ENCODE measurements around the gene KLHL17.
"Not testable (repeated sequence)": the region's sequence is repeated elsewhere in the genome, so short reads cannot be mapped to it uniquely, and the experiment has no call there.

The KLHL17 gene

GRCh38 chr1:992362-992761 lies 32.0 kb downstream of the KLHL17 start:
- Histone ChIP-seq H3K27me3 (ENCODE audit: control insufficient read depth, insufficient read depth, low read length) (peaks cover 16% of the 10 kb centered on the region), H3K4me3 (ENCODE audit: low read length) (no peak overlapping the region), H3K9me3 (ENCODE audit: control insufficient read depth, low read length) (no peaks in the 10 kb centered on the region), H3K36me3 (ENCODE audit: control insufficient read depth, insufficient read depth, low read length) (no peaks in the 10 kb centered on the region), H3K9ac (ENCODE audit: low read length) (no peak overlapping the region), H3K4me1 (ENCODE audit: control insufficient read depth, insufficient read depth, low read length) (no peaks in the 10 kb centered on the region)

- H3K36me3 ChIP-seq (ENCODE audit: control insufficient read depth, insufficient read depth, low read length): no peaks in the 10 kb centered on the region
- H3K4me3 ChIP-seq (ENCODE audit: low read length): no peak overlapping the region
- no peak overlapping the region for H3K9ac ChIP-seq (ENCODE audit: low read length)
- no peaks in the 10 kb centered on the region for H3K9me3 ChIP-seq (ENCODE audit: control insufficient read depth, low read length)
- H3K4me1 ChIP-seq (ENCODE audit: control insufficient read depth, insufficient read depth, low read length): peaks cover 3% of the 10 kb centered on the region
- peaks cover 27% of the 10 kb centered on the region for H3K27me3 ChIP-seq (ENCODE audit: control insufficient read depth, insufficient read depth, low read length)
Observed at GRCh38 chr1:993379-993995, 33.1 kb downstream of the KLHL17 start.

GRCh38 chr1:994546-994945 lies 34.2 kb downstream of the KLHL17 start:
- H3K36me3 ChIP-seq (ENCODE audit: control insufficient read depth, insufficient read depth, low read length); H3K4me3 ChIP-seq (ENCODE audit: low read length); H3K9ac ChIP-seq (ENCODE audit: low read length); H3K4me1 ChIP-seq (ENCODE audit: control insufficient read depth, insufficient read depth, low read length); H3K9me3 ChIP-seq (ENCODE audit: control insufficient read depth, low read length): not testable (repeated sequence)
- H3K27me3 ChIP-seq (ENCODE audit: control insufficient read depth, insufficient read depth, low read length): peaks cover 36% of the 10 kb centered on the region

- H3K4me1 ChIP-seq (ENCODE audit: control insufficient read depth, insufficient read depth, low read length): peaks cover 17% of the 10 kb centered on the region
- peaks cover 46% of the 10 kb centered on the region for H3K27me3 ChIP-seq (ENCODE audit: control insufficient read depth, insufficient read depth, low read length)
- no peaks in the 10 kb centered on the region for H3K36me3 ChIP-seq (ENCODE audit: control insufficient read depth, insufficient read depth, low read length)
Observed at GRCh38 chr1:995665-996633, 35.6 kb downstream of the KLHL17 start.

GRCh38 chr1:996851-997712 lies 36.7 kb downstream of the KLHL17 start:
- Histone ChIP-seq H3K9ac (ENCODE audit: low read length) (no peak overlapping the region), H3K27me3 (ENCODE audit: control insufficient read depth, insufficient read depth, low read length) (peaks cover 55% of the 10 kb centered on the region), H3K4me1 (ENCODE audit: control insufficient read depth, insufficient read depth, low read length) (peaks cover 27% of the 10 kb centered on the region), H3K36me3 (ENCODE audit: control insufficient read depth, insufficient read depth, low read length) (no peaks in the 10 kb centered on the region), H3K9me3 (ENCODE audit: control insufficient read depth, low read length) (no peaks in the 10 kb centered on the region), H3K4me3 (ENCODE audit: low read length) (no peak overlapping the region)

More at GRCh38 chr1:995665-996633, 35.6 kb downstream of the KLHL17 start:
- H3K4me3 ChIP-seq (ENCODE audit: low read length): no peak overlapping the region
- H3K9ac ChIP-seq (ENCODE audit: low read length): no peak overlapping the region
- no peaks in the 10 kb centered on the region for H3K9me3 ChIP-seq (ENCODE audit: control insufficient read depth, low read length)

- no peak overlapping the region for H3K4me3 ChIP-seq (ENCODE audit: low read length)
- no peaks in the 10 kb centered on the region for H3K36me3 ChIP-seq (ENCODE audit: control insufficient read depth, insufficient read depth, low read length)
- H3K27me3 ChIP-seq (ENCODE audit: control insufficient read depth, insufficient read depth, low read length): peaks cover 55% of the 10 kb centered on the region
- H3K9ac ChIP-seq (ENCODE audit: low read length): no peak overlapping the region
- peaks cover 28% of the 10 kb centered on the region for H3K4me1 ChIP-seq (ENCODE audit: control insufficient read depth, insufficient read depth, low read length)
- no peaks in the 10 kb centered on the region for H3K9me3 ChIP-seq (ENCODE audit: control insufficient read depth, low read length)
Observed at GRCh38 chr1:997713-997992, 37.3 kb downstream of the KLHL17 start.

GRCh38 chr1:997993-998744 lies 37.8 kb downstream of the KLHL17 start:
- Histone ChIP-seq H3K36me3 (ENCODE audit: control insufficient read depth, insufficient read depth, low read length) (no peaks in the 10 kb centered on the region), H3K27me3 (ENCODE audit: control insufficient read depth, insufficient read depth, low read length) (peaks cover 58% of the 10 kb centered on the region), H3K4me1 (ENCODE audit: control insufficient read depth, insufficient read depth, low read length) (peaks cover 28% of the 10 kb centered on the region), H3K9me3 (ENCODE audit: control insufficient read depth, low read length) (no peaks in the 10 kb centered on the region), H3K4me3 (ENCODE audit: low read length) (no peak overlapping the region), H3K9ac (ENCODE audit: low read length) (no peak overlapping the region)

GRCh38 chr1:998745-998994 lies 38.3 kb downstream of the KLHL17 start:
- H3K9me3 ChIP-seq (ENCODE audit: control insufficient read depth, low read length): no peaks in the 10 kb centered on the region
- H3K4me3 ChIP-seq (ENCODE audit: low read length): no peak overlapping the region
- no peak overlapping the region for H3K9ac ChIP-seq (ENCODE audit: low read length)
- H3K36me3 ChIP-seq (ENCODE audit: control insufficient read depth, insufficient read depth, low read length): no peaks in the 10 kb centered on the region
- peaks cover 63% of the 10 kb centered on the region for H3K27me3 ChIP-seq (ENCODE audit: control insufficient read depth, insufficient read depth, low read length)
- H3K4me1 ChIP-seq (ENCODE audit: control insufficient read depth, insufficient read depth, low read length): peaks cover 28% of the 10 kb centered on the region

- Histone ChIP-seq H3K4me3 (ENCODE audit: low read length) (no peak overlapping the region), H3K9me3 (ENCODE audit: control insufficient read depth, low read length) (no peaks in the 10 kb centered on the region), H3K9ac (ENCODE audit: low read length) (no peak overlapping the region), H3K4me1 (ENCODE audit: control insufficient read depth, insufficient read depth, low read length) (peaks cover 28% of the 10 kb centered on the region), H3K27me3 (ENCODE audit: control insufficient read depth, insufficient read depth, low read length) (peaks cover 67% of the 10 kb centered on the region), H3K36me3 (ENCODE audit: control insufficient read depth, insufficient read depth, low read length) (no peaks in the 10 kb centered on the region)
Observed at GRCh38 chr1:998995-999724, 38.8 kb downstream of the KLHL17 start.

- Histone ChIP-seq H3K4me1 (ENCODE audit: control insufficient read depth, insufficient read depth, low read length) (peaks cover 33% of the 10 kb centered on the region), H3K27me3 (ENCODE audit: control insufficient read depth, insufficient read depth, low read length) (peaks cover 73% of the 10 kb centered on the region), H3K36me3 (ENCODE audit: control insufficient read depth, insufficient read depth, low read length) (no peaks in the 10 kb centered on the region), H3K4me3 (ENCODE audit: low read length) (no peak within 1 kb of the TSS), H3K9ac (ENCODE audit: low read length) (peak within 1 kb of the TSS; percentile 51), H3K9me3 (ENCODE audit: control insufficient read depth, low read length) (no peaks in the 10 kb centered on the region)
Observed at GRCh38 chr1:999725-1000356, 39.5 kb downstream of the KLHL17 start, which contains the start of gene HES4. Gene HES4, minus strand, starts transcription at chr1:1000097. Its CDS starts 124 bp downstream, at chr1:999973.
